ENCODE results near the gene AOPEP. TPM values are rescaled to one million over a fixed set of nuclear protein-coding genes. Genes with fewer than 3 reads are reported as not detected.

AOPEP gene
- total and polyA plus RNA-seq, 2 of the 13 experiments (the other 11 are each of a cell fraction or from before 2014, with no cell fraction given), result 22.2 to 41.6 TPM

DNA sequence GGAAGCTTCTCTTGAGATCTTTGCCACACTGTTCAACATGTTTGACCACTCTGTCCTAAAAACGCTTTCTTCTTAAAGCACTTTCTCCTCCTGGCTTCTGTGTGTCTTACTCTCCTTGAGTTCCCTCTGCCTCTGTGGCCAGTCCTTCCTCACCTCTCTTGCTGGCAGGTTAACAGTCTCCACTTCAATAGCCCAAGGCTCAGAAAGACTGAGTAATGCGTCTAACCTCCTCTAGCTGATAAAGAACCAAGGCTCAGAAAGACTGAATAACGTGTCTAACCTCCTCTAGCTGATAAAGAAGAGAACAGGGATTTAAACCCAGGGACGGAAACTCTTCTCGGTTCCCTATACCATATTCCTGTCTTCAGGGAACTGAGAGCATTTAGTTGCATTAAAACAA lies 205.2 kb downstream of the AOPEP start:
- no peak overlapping the region for H3K27ac ChIP-seq (ENCODE audit: extremely low read length, insufficient read depth, low read length)
- peaks cover 50% of the 10 kb centered on the region for H3K4me1 ChIP-seq (ENCODE audit: insufficient read depth, low read length)
- H2AFZ ChIP-seq (ENCODE audit: low read length), result no peak overlapping the region
- CTCF ChIA-PET (ENCODE audit: low intra/inter-chr PET ratio, low total read pairs), result no interaction called here
- H4K20me1 ChIP-seq (ENCODE audit: insufficient read depth, low read length), result no peaks in the 10 kb centered on the region
- in situ Hi-C loops (cut with HindIII; ENCODE audit: extremely low pct_ligation_motif_present, low pct_unique_long_range_greater_than_20kb) (no loop called here), intact Hi-C loops (cut with micrococcal nuclease; ENCODE audit: unreplicated experiment) (no loop called here)
- no peaks in the 10 kb centered on the region for H3K79me2 ChIP-seq (ENCODE audit: insufficient read depth, low read length)
- ATAC-seq (no peak), DNase-seq (ENCODE audit: low spot score) (no peak), FAIRE-seq (no peak)
- H3K36me3 ChIP-seq (replicated peaks in 1 of 2; ENCODE audit: control insufficient read depth in 1 of 2, insufficient read depth in 2 of 2, low read length in 2 of 2), result no peaks in the 10 kb centered on the region; a peak in 2 of 5 replicates
- H3K4me2 ChIP-seq (ENCODE audit: low read depth, low read length), result no peak overlapping the region
- H3K9ac ChIP-seq (ENCODE audit: insufficient read depth, low read depth, low read length), result no peak overlapping the region
- no peaks in the 10 kb centered on the region for H3K27me3 ChIP-seq (ENCODE audit: control insufficient read depth in 1 of 2, insufficient read depth in 2 of 2, low read length in 2 of 2)
- no TSS peak for BruUV-seq (replicated peaks)
- 99% methylated on average over 5 of the region's 5 CpGs for WGBS (ENCODE audit: low lambda C conversion rate)
- H3K9me3 ChIP-seq (ENCODE audit: low read length), result no peaks in the 10 kb centered on the region
- POLR2A ChIA-PET, result no interaction called here
- no peak overlapping the region for H3K4me3 ChIP-seq (replicated peaks in 1 of 3; ENCODE audit: insufficient read depth in 1 of 3, low read depth in 2 of 3, low read length in 3 of 3)
- TF ChIP-seq ZNF720 (CRISPR knock-in tag; IDR thresholded peaks at IDR 0.05) (no peak), ZFP36L2 (CRISPR knock-in tag; IDR thresholded peaks at IDR 0.05) (no peak)

DNA sequence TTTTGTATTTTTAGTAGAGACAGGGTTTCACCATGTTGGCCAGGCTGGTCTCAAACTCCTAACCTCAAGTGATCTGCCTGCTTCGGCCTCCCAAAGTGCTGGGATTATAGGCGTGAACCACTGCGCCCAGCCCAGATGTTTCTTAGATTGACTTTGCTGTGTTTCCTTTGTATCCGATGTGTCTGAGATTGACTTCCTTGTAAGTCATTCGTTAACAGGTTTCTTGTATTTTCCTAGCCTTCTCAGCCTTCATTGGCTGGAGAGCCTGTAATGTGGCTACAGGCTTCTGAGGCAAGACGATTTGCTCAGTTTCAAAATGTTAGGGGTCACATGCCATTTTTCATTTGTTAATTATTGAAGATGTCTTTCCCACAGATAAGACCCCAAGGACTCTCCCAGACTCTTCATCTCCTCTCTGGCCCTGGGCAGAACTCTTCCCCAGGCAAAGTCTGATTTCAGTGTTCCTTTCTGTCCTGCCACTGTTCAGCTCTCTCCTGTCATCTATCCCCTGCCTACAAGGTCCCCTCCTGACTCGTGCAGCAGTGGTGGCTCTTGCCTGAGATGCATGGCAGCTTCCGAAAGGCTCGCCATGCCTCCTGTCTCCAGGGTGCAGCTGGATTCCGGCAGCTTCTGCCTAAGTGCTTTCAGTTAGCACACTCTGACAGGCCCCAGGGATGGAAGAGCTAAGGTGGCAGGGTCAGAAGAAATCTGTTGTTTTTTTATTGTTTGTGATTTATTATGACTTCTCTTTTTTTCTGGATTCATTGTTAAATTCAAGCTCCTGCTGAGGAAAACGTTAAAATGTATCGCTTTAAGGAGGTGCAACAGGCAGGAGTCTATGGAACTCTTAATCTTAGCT lies 206.4 kb downstream of the AOPEP start:
- Histone ChIP-seq H3K4me2 (ENCODE audit: low read depth, low read length) (no peak overlapping the region), H3K9me3 (ENCODE audit: low read length) (no peaks in the 10 kb centered on the region), H2AFZ (ENCODE audit: low read length) (no peak overlapping the region), H3K9ac (ENCODE audit: insufficient read depth, low read depth, low read length) (no peak overlapping the region), H3K36me3 (replicated peaks in 1 of 2; ENCODE audit: control insufficient read depth in 1 of 2, insufficient read depth in 2 of 2, low read length in 2 of 2) (no peaks in the 10 kb centered on the region; a peak in 2 of 5 replicates), H3K27ac (ENCODE audit: extremely low read length, insufficient read depth, low read length) (no peak overlapping the region), H3K79me2 (ENCODE audit: insufficient read depth, low read length) (no peaks in the 10 kb centered on the region), H4K20me1 (ENCODE audit: insufficient read depth, low read length) (no peaks in the 10 kb centered on the region), H3K27me3 (ENCODE audit: control insufficient read depth in 1 of 2, insufficient read depth in 2 of 2, low read length in 2 of 2) (no peaks in the 10 kb centered on the region), H3K4me1 (ENCODE audit: insufficient read depth, low read length) (peaks cover 50% of the 10 kb centered on the region), H3K4me3 (replicated peaks in 1 of 3; ENCODE audit: insufficient read depth in 1 of 3, low read depth in 2 of 3, low read length in 3 of 3) (no peak overlapping the region)
- FAIRE-seq (no peak), ATAC-seq (no peak), DNase-seq (ENCODE audit: low spot score) (no peak)
- CTCF ChIA-PET (ENCODE audit: low intra/inter-chr PET ratio, low total read pairs), result no interaction called here
- WGBS (ENCODE audit: low lambda C conversion rate), result 94% methylated on average over 12 of the region's 12 CpGs
- no TSS peak for BruUV-seq (replicated peaks)
- in situ Hi-C loops (cut with HindIII; ENCODE audit: extremely low pct_ligation_motif_present, low pct_unique_long_range_greater_than_20kb) (no loop called here), intact Hi-C loops (cut with micrococcal nuclease; ENCODE audit: unreplicated experiment) (no loop called here)
- POLR2A ChIA-PET, result interaction anchor here (1.0 kb wide), 1 partner anchor 91 kb away, joined by 3 read pairs; no protein-coding TSS in a partner anchor
- no peak for TF ChIP-seq ZFAT (CRISPR knock-in tag; conservative IDR thresholded peaks at IDR 0.05)
- TF ChIP-seq, protein P1, sequence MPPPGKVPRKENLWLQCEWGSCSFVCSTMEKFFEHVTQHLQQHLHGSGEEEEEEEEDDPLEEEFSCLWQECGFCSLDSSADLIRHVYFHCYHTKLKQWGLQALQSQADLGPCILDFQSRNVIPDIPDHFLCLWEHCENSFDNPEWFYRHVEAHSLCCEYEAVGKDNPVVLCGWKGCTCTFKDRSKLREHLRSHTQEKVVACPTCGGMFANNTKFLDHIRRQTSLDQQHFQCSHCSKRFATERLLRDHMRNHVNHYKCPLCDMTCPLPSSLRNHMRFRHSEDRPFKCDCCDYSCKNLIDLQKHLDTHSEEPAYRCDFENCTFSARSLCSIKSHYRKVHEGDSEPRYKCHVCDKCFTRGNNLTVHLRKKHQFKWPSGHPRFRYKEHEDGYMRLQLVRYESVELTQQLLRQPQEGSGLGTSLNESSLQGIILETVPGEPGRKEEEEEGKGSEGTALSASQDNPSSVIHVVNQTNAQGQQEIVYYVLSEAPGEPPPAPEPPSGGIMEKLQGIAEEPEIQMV (CRISPR knock-in tag; IDR thresholded peaks at IDR 0.05; ENCODE audit: low read depth), result no peak
- TF ChIP-seq, protein P2, sequence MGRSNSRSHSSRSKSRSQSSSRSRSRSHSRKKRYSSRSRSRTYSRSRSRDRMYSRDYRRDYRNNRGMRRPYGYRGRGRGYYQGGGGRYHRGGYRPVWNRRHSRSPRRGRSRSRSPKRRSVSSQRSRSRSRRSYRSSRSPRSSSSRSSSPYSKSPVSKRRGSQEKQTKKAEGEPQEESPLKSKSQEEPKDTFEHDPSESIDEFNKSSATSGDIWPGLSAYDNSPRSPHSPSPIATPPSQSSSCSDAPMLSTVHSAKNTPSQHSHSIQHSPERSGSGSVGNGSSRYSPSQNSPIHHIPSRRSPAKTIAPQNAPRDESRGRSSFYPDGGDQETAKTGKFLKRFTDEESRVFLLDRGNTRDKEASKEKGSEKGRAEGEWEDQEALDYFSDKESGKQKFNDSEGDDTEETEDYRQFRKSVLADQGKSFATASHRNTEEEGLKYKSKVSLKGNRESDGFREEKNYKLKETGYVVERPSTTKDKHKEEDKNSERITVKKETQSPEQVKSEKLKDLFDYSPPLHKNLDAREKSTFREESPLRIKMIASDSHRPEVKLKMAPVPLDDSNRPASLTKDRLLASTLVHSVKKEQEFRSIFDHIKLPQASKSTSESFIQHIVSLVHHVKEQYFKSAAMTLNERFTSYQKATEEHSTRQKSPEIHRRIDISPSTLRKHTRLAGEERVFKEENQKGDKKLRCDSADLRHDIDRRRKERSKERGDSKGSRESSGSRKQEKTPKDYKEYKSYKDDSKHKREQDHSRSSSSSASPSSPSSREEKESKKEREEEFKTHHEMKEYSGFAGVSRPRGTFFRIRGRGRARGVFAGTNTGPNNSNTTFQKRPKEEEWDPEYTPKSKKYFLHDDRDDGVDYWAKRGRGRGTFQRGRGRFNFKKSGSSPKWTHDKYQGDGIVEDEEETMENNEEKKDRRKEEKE (IDR thresholded peaks at IDR 0.05), result no peak
- no peak for TF ChIP-seq MTA3 (CRISPR knock-in tag; IDR thresholded peaks at IDR 0.05)
- TF ChIP-seq, protein P3, sequence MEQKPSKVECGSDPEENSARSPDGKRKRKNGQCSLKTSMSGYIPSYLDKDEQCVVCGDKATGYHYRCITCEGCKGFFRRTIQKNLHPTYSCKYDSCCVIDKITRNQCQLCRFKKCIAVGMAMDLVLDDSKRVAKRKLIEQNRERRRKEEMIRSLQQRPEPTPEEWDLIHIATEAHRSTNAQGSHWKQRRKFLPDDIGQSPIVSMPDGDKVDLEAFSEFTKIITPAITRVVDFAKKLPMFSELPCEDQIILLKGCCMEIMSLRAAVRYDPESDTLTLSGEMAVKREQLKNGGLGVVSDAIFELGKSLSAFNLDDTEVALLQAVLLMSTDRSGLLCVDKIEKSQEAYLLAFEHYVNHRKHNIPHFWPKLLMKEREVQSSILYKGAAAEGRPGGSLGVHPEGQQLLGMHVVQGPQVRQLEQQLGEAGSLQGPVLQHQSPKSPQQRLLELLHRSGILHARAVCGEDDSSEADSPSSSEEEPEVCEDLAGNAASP (CRISPR knock-in tag; IDR thresholded peaks at IDR 0.05; ENCODE audit: borderline replicate concordance), result no peak
- TF ChIP-seq ZNF12 (CRISPR knock-in tag; IDR thresholded peaks at IDR 0.05), result no peak
- no peak for TF ChIP-seq MBD4 (IDR thresholded peaks at IDR 0.05; ENCODE audit: borderline replicate concordance, low read length)
- TF ChIP-seq CAMTA2 (CRISPR knock-in tag; IDR thresholded peaks at IDR 0.05; ENCODE audit: borderline replicate concordance), result no peak
